Esophagus muscularis mucosa (tissue), 4 donors: Measurements from ENCODE around the gene COMT.

ENCODE experiments used
- EP300 ChIP-seq: sonication (generic); formaldehyde crosslinking; IDR thresholded peaks from one replicate; pipeline ENCODE4 v1.6.1; 2017; ENCODE audit warnings: antibody characterized with exemption
- POLR2A ChIP-seq: fragments of 450-650 bp; IDR thresholded peaks from one replicate; pipeline ENCODE4 v1.6.1; 2017; ENCODE audit warnings: antibody characterized with exemption, moderate library complexity, mild to moderate bottlenecking, low read depth
- POLR2AphosphoS5 ChIP-seq, 2 donors: sonication (generic); formaldehyde crosslinking; IDR thresholded peaks; one replicate each; pipeline ENCODE4 v1.6.1; 2017; ENCODE audit warnings: antibody characterized with exemption in 2 of 2
- TF ChIP-seq, protein P1 (sequence below), 3 experiments: fragments of 200-600 bp in 2 of 3; fragments of 450-650 bp in 1 of 3; sonication (generic) in 2 of 3; IDR thresholded peaks; one replicate each; pipeline ENCODE4 v1.5.1; 2017 to 2019; ENCODE audit warnings: antibody characterized with exemption in 3 of 3, mild to moderate bottlenecking in 2 of 3, moderate library complexity in 1 of 3

- TF ChIP-seq POLR2AphosphoS5 (IDR thresholded peaks at IDR 0.05) (no peak), POLR2A (no peak), EP300 (no peak)
- TF ChIP-seq, protein P1, sequence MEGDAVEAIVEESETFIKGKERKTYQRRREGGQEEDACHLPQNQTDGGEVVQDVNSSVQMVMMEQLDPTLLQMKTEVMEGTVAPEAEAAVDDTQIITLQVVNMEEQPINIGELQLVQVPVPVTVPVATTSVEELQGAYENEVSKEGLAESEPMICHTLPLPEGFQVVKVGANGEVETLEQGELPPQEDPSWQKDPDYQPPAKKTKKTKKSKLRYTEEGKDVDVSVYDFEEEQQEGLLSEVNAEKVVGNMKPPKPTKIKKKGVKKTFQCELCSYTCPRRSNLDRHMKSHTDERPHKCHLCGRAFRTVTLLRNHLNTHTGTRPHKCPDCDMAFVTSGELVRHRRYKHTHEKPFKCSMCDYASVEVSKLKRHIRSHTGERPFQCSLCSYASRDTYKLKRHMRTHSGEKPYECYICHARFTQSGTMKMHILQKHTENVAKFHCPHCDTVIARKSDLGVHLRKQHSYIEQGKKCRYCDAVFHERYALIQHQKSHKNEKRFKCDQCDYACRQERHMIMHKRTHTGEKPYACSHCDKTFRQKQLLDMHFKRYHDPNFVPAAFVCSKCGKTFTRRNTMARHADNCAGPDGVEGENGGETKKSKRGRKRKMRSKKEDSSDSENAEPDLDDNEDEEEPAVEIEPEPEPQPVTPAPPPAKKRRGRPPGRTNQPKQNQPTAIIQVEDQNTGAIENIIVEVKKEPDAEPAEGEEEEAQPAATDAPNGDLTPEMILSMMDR (IDR thresholded peaks at IDR 0.05) = no peak
These were observed 21.7 kb upstream of the COMT start for GRCh38 chr22:19919701-19920363.
